ENCODE measurements around the gene WDR75.

Gene WDR75

DNA sequence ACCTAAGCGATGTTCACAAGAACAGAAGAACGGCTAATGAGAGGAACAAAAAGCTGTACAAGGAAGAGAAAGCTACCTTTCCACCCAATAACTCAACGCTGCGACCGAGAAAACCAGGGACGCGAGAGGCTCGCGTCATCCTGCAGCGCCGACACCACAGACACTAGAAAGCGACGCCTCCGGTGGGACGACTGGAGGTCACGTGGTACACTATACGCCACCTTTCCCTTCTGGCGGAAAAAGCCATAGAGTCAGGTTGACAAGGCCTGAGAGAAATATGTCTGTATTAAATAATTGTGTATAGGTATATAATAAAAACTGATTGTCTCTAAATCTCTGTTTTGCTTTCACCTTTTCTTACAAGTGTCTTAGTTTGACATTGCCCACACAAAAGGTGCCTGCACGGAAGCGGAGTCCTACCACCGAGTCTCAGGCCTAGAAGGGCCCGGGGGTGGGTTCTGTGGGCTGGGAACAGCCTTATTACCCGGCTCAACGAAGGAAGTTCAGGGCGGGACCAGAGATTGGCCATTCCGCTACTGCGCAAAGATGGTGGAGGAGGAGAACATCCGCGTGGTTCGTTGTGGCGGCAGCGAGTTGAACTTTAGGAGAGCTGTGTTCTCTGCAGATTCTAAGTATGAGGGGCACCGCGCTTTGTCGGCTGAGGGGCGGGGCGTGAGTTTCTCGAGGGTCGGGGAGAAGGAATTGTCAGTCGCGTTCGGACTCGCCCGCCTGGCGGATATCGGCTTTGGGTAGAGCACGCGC lies at the start of gene WDR75:
Gene WDR75 (plus strand): TSS at position 528 of the 762 bp plus-strand sequence. CDS start 19 bp downstream, at position 547.
- TF ChIP-seq ZNF274 (IDR thresholded peaks at IDR 0.05; ENCODE audit: low read depth, low read length): no peak
- peak; percentile 70 for TF ChIP-seq YY1 (IDR thresholded peaks at IDR 0.05; ENCODE audit: insufficient read depth, insufficient read length)
- no peak for TF ChIP-seq SUZ12 (IDR thresholded peaks at IDR 0.05; ENCODE audit: extremely low read depth, insufficient read depth, insufficient read length)
- Histone ChIP-seq H3K9me3 (ENCODE audit: insufficient read depth, low read length) (no peaks in the 10 kb centered on the region), H3K27me3 (ENCODE audit: insufficient read depth, insufficient read length) (no peaks in the 10 kb centered on the region), H3K9ac (ENCODE audit: insufficient read length, low read depth) (peak within 1 kb of the TSS; percentile 97), H3K4me1 (ENCODE audit: insufficient read depth, insufficient read length) (no peaks in the 10 kb centered on the region), H3K36me3 (ENCODE audit: insufficient read depth, insufficient read length, low read length) (peaks cover 37% of the 10 kb centered on the region), H3K4me3 (ENCODE audit: insufficient read length, low read depth) (peak within 1 kb of the TSS; percentile 95)
- peak; percentile 84 for DNase-seq (ENCODE audit: low read depth, low spot score)

DNA sequence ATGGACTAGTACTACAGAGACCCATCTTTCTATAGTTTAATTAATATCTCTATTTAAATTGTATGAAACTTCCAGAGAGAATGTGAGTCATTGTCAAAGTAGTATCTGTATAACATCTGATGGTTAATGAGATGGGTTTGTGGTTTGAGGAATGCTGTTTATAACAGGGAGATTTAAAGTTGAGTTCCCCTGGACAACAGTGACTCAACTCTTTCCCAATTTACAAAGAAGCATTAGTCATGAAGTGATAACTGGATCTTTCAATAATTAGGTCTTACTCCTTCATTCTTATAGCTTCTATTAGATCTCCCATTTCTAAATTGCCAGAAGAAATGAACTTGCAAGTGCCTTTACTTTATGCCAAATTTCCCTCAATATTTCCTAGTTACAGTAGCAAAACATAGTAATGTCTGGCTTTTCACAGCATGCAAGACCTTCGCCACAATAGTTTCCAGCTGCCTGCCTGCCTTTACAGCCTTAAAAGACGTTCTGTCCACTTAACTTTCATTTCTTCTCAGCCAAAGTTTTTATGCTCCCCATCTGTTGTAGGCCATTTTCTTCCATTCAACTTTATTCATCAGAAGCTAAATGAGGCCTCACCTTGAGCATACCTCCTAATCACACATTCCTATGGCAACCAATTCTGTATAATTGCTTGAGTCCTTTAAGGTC lies 47.7 kb upstream of the WDR75 start:
- TF ChIP-seq SUZ12 (IDR thresholded peaks at IDR 0.05; ENCODE audit: extremely low read depth, insufficient read depth, insufficient read length): no peak
- no peak for TF ChIP-seq ZNF274 (IDR thresholded peaks at IDR 0.05; ENCODE audit: low read depth, low read length)
- no peak for TF ChIP-seq YY1 (IDR thresholded peaks at IDR 0.05; ENCODE audit: insufficient read depth, insufficient read length)
- no peak overlapping the region for H3K9ac ChIP-seq (ENCODE audit: insufficient read length, low read depth)

GRCh38 chr2:189394525-189394924 lies 46.7 kb upstream of the WDR75 start:
- Histone ChIP-seq H3K9me3 (ENCODE audit: insufficient read depth, low read length) (no peaks in the 10 kb centered on the region), H3K4me3 (ENCODE audit: insufficient read length, low read depth) (no peak overlapping the region), H3K36me3 (ENCODE audit: insufficient read depth, insufficient read length, low read length) (no peaks in the 10 kb centered on the region), H3K27me3 (ENCODE audit: insufficient read depth, insufficient read length) (no peaks in the 10 kb centered on the region), H3K9ac (ENCODE audit: insufficient read length, low read depth) (no peak overlapping the region), H3K4me1 (ENCODE audit: insufficient read depth, insufficient read length) (no peaks in the 10 kb centered on the region)
- TF ChIP-seq SUZ12 (IDR thresholded peaks at IDR 0.05; ENCODE audit: extremely low read depth, insufficient read depth, insufficient read length) (no peak), ZNF274 (IDR thresholded peaks at IDR 0.05; ENCODE audit: low read depth, low read length) (no peak)
- DNase-seq (ENCODE audit: low read depth, low spot score): no peak

More for the DNA sequence above, 47.7 kb upstream of the WDR75 start:
- H3K36me3 ChIP-seq (ENCODE audit: insufficient read depth, insufficient read length, low read length): no peaks in the 10 kb centered on the region
- H3K4me1 ChIP-seq (ENCODE audit: insufficient read depth, insufficient read length): no peaks in the 10 kb centered on the region
- H3K9me3 ChIP-seq (ENCODE audit: insufficient read depth, low read length): no peaks in the 10 kb centered on the region
- no peak overlapping the region for H3K4me3 ChIP-seq (ENCODE audit: insufficient read length, low read depth)
- DNase-seq (ENCODE audit: low read depth, low spot score): no peak
- H3K27me3 ChIP-seq (ENCODE audit: insufficient read depth, insufficient read length): no peaks in the 10 kb centered on the region

DNA sequence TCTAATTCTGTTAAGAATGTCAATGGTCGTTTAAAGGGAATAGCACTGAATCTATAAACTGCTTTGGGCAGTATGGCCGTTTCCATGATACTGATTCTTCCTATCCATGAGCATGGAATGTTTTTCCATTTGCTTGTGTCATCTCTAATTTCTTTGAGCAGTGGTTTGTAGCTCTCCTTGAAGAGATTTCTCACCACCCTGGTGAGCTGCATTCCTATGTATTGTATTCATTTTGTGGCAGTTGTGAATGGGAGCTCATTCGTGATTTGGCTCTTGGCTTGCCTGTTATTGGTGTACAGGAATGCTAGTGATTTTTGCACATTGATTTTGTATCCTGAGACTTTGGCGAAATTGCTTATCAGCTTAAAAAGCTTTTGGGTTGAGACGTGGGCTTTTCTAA lies 38.3 kb upstream of the WDR75 start:
- DNase-seq (ENCODE audit: low read depth, low spot score): no peak
- Histone ChIP-seq H3K27me3 (ENCODE audit: insufficient read depth, insufficient read length) (no peaks in the 10 kb centered on the region), H3K4me1 (ENCODE audit: insufficient read depth, insufficient read length) (no peaks in the 10 kb centered on the region), H3K36me3 (ENCODE audit: insufficient read depth, insufficient read length, low read length) (no peaks in the 10 kb centered on the region), H3K9me3 (ENCODE audit: insufficient read depth, low read length) (no peaks in the 10 kb centered on the region; the same call in 1 of the 2 replicates), H3K9ac (ENCODE audit: insufficient read length, low read depth) (no peak overlapping the region), H3K4me3 (ENCODE audit: insufficient read length, low read depth) (no peak overlapping the region)
- TF ChIP-seq SUZ12 (IDR thresholded peaks at IDR 0.05; ENCODE audit: extremely low read depth, insufficient read depth, insufficient read length) (no peak), ZNF274 (IDR thresholded peaks at IDR 0.05; ENCODE audit: low read depth, low read length) (no peak), YY1 (IDR thresholded peaks at IDR 0.05; ENCODE audit: insufficient read depth, insufficient read length) (no peak)

DNA sequence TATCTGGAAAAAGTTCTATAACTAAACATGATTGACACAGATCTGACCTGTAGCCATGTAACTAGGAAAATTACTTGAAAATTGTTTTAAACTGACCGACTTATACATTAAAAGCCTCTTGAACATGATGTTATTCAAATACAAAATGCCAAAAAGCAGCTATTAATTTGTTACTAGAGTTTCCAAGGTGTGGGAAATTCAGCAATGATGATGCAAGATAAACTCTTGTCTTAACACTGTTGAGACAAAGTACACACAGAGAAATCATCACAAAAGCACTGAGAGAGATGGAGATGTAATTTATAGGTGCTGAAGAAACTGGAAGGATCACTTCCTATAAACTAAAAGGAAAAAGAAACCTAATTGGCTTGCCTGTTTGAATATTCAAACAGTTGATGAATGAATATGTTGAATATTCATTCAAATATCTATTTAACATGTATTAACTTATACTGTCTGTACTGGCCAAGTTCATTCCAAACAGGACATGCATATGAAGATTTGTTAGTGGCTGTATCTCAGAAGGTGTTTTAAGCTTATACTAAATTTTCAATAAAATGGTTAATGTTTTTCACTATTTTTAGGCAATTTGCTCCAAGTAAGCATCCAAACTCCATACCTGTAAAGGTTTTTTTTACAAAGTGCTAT lies 34.6 kb upstream of the WDR75 start:
- no peaks in the 10 kb centered on the region for H3K27me3 ChIP-seq (ENCODE audit: insufficient read depth, insufficient read length)
- no peak overlapping the region for H3K9ac ChIP-seq (ENCODE audit: insufficient read length, low read depth)
- no peaks in the 10 kb centered on the region for H3K36me3 ChIP-seq (ENCODE audit: insufficient read depth, insufficient read length, low read length)
- H3K4me1 ChIP-seq (ENCODE audit: insufficient read depth, insufficient read length): no peaks in the 10 kb centered on the region
- no peak for DNase-seq (ENCODE audit: low read depth, low spot score)
- TF ChIP-seq ZNF274 (IDR thresholded peaks at IDR 0.05; ENCODE audit: low read depth, low read length): no peak
- TF ChIP-seq YY1 (IDR thresholded peaks at IDR 0.05; ENCODE audit: insufficient read depth, insufficient read length): no peak
- TF ChIP-seq SUZ12 (IDR thresholded peaks at IDR 0.05; ENCODE audit: extremely low read depth, insufficient read depth, insufficient read length): no peak
- H3K4me3 ChIP-seq (ENCODE audit: insufficient read length, low read depth): no peak overlapping the region
- no peaks in the 10 kb centered on the region for H3K9me3 ChIP-seq (ENCODE audit: insufficient read depth, low read length)

- TF ChIP-seq YY1 (IDR thresholded peaks at IDR 0.05; ENCODE audit: insufficient read depth, insufficient read length) (no peak), ZNF274 (IDR thresholded peaks at IDR 0.05; ENCODE audit: low read depth, low read length) (no peak), SUZ12 (IDR thresholded peaks at IDR 0.05; ENCODE audit: extremely low read depth, insufficient read depth, insufficient read length) (no peak)
- H3K9me3 ChIP-seq (ENCODE audit: insufficient read depth, low read length): no peaks in the 10 kb centered on the region
- H3K27me3 ChIP-seq (ENCODE audit: insufficient read depth, insufficient read length): no peaks in the 10 kb centered on the region
- H3K4me1 ChIP-seq (ENCODE audit: insufficient read depth, insufficient read length): no peaks in the 10 kb centered on the region
- H3K9ac ChIP-seq (ENCODE audit: insufficient read length, low read depth): no peak overlapping the region
- H3K36me3 ChIP-seq (ENCODE audit: insufficient read depth, insufficient read length, low read length): no peaks in the 10 kb centered on the region
- no peak for DNase-seq (ENCODE audit: low read depth, low spot score)
- no peak overlapping the region for H3K4me3 ChIP-seq (ENCODE audit: insufficient read length, low read depth)
Observed at GRCh38 chr2:189407281-189408209, 33.7 kb upstream of the WDR75 start.
